ENCODE measurements around the gene PSMG3. TPM values are rescaled to one million over a fixed set of nuclear protein-coding genes. Genes with fewer than 3 reads are reported as not detected.

PSMG3 gene
- total and polyA plus RNA-seq, 7 donors = 11.8 to 59.1 (median 18.2) TPM

GRCh38 chr7:1550846-1551155, 19.0 kb downstream of the PSMG3 start:
- no peaks in the 10 kb centered on the region for H3K27me3 ChIP-seq (ENCODE audit: insufficient read depth in 3 of 3, low read length in 2 of 3)
- H3K4me1 ChIP-seq = peaks cover 7% of the 10 kb centered on the region
- H3K27ac ChIP-seq = no peak overlapping the region
- H3K4me3 ChIP-seq = no peak overlapping the region
- H3K36me3 ChIP-seq (ENCODE audit: insufficient read depth in 1 of 2, low read depth in 1 of 2) = peaks cover 2 to 24% of the 10 kb centered on the region in 2 donors
- WGBS, 3 donors = 92 to 97% (median 92%) methylated on average over 10 to 17 of the region's 17 CpGs
- ATAC-seq (no peak), DNase-seq (no peak)
- intact Hi-C loops (cut with DNase I) = no loop called here
- no peaks in the 10 kb centered on the region for H3K9me3 ChIP-seq
- no peak for TF ChIP-seq CTCF (IDR thresholded peaks at IDR 0.05)

GRCh38 chr7:1550005-1550845, 19.6 kb downstream of the PSMG3 start:
- TF ChIP-seq CTCF (IDR thresholded peaks at IDR 0.05) = no peak
- Histone ChIP-seq H3K4me1 (peaks cover under 1% of the 10 kb centered on the region), H3K27me3 (ENCODE audit: insufficient read depth in 3 of 3, low read length in 2 of 3) (no peaks in the 10 kb centered on the region), H3K9me3 (no peaks in the 10 kb centered on the region), H3K27ac (no peak overlapping the region), H3K36me3 (ENCODE audit: insufficient read depth in 1 of 2, low read depth in 1 of 2) (peaks cover 2 to 24% of the 10 kb centered on the region in 2 donors), H3K4me3 (no peak overlapping the region)
- 84 to 90% (median 85%) methylated on average over 40 to 42 of the region's 42 CpGs for WGBS, 3 donors
- intact Hi-C loops (cut with DNase I) = no loop called here
- ATAC-seq (no peak), DNase-seq (peak; percentile 15 to 52)

GRCh38 chr7:1549357-1550004, 20.4 kb downstream of the PSMG3 start:
- Histone ChIP-seq H3K27me3 (ENCODE audit: insufficient read depth in 3 of 3, low read length in 2 of 3) (no peaks in the 10 kb centered on the region), H3K4me3 (no peak overlapping the region), H3K27ac (no peak overlapping the region), H3K9me3 (no peaks in the 10 kb centered on the region), H3K36me3 (ENCODE audit: insufficient read depth in 1 of 2, low read depth in 1 of 2) (peaks cover 2 to 30% of the 10 kb centered on the region in 2 donors), H3K4me1 (no peaks in the 10 kb centered on the region)
- WGBS, 3 donors = 82 to 90% (median 83%) methylated on average over 24 to 27 of the region's 27 CpGs
- TF ChIP-seq CTCF (IDR thresholded peaks at IDR 0.05) = no peak
- intact Hi-C loops (cut with DNase I) = no loop called here
- DNase-seq = peak; percentile 11 to 45
- no peak for ATAC-seq

- ATAC-seq (no peak), DNase-seq (peak in 1 of 2 donors; percentile 40)
- no peak for TF ChIP-seq CTCF (IDR thresholded peaks at IDR 0.05)
- Histone ChIP-seq H3K4me1 (no peaks in the 10 kb centered on the region), H3K27me3 (ENCODE audit: insufficient read depth in 3 of 3, low read length in 2 of 3) (no peaks in the 10 kb centered on the region), H3K36me3 (ENCODE audit: insufficient read depth in 1 of 2, low read depth in 1 of 2) (peaks cover 2 to 33% of the 10 kb centered on the region in 2 donors), H3K4me3 (no peak overlapping the region), H3K9me3 (no peaks in the 10 kb centered on the region), H3K27ac (no peak overlapping the region)
- WGBS, 3 donors = 81 to 90% (median 86%) methylated on average over 14 of the region's 14 CpGs
- intact Hi-C loops (cut with DNase I) = no loop called here
Measured at GRCh38 chr7:1548944-1549343, 20.9 kb downstream of the PSMG3 start.

All from psoas muscle (tissue), 8 donors.